Right cardiac atrium (tissue), 5 donors: ENCODE measurements around the gene TBC1D22A. TPM values are rescaled to one million over a fixed set of nuclear protein-coding genes. Genes with fewer than 3 reads are reported as not detected.

Source experiments
- ATAC-seq, 2 donors: fragments of 200-7000 bp; cut with Tn5 transposase; one replicate each; pipeline versions ENCODE4 v1.8.0 to v1.9.1; 2020; ENCODE audit warnings: moderate library complexity in 2 of 2, mild to moderate bottlenecking in 1 of 2
- DNase-seq, 3 donors: peaks; one replicate each; pipeline ENCODE4 v3.0.0-alpha.2; 2020
- H3K27ac ChIP-seq: one replicate; pipeline ENCODE4 v1.5.1; 2013; ENCODE audit warnings: mild to moderate bottlenecking, low read length, control low read depth, moderate library complexity
- H3K27me3 ChIP-seq: one replicate; pipeline ENCODE4 v1.6.1; 2013; ENCODE audit not compliant: control insufficient read depth, insufficient read depth
- H3K4me1 ChIP-seq: one replicate; pipeline ENCODE4 v1.6.1; 2013; ENCODE audit warnings: low read length; ENCODE audit not compliant: control insufficient read depth, insufficient read depth
- H3K4me3 ChIP-seq: one replicate; pipeline ENCODE4 v1.5.1; 2013; ENCODE audit warnings: low read length, control low read depth
- H3K9me3 ChIP-seq: one replicate; pipeline ENCODE4 v1.6.1; 2013; ENCODE audit warnings: low read length; ENCODE audit not compliant: control insufficient read depth
- WGBS: extraction: QIAGEN DNeasy Blood & Tissue Kit; methylation state at CpG from one replicate; pipeline ENCODE4 v1.1.7; 2013; 5-methylcytosine and 5-hydroxymethylcytosine counted together
- intact Hi-C, 4 donors: fragments of 100-400 bp; cut with DNase I; formaldehyde crosslinking; loops; one replicate each; pipeline versions ENCODE4 v1.11.0 to v1.14.0; 2022 to 2023
- polyA plus RNA-seq: library from polyadenylated mRNA; stranded (reverse); fragments of 200-250 nt; gene quantifications from one replicate; pipeline ENCODE4 v1.2.3, GENCODE V29; 2013
- total RNA-seq, 4 donors: library from RNA; stranded (reverse); fragmentation: NEBNext Ultra II Directional; extraction: Animal tissue kit (Norgen Biotek cat#: 25700); gene quantifications; one replicate each; pipeline ENCODE4 v1.2.1, GENCODE V29; 2021
- donor health status: healthy with polysubstance abuse.
- donor health status: DM: no; HTN: yes; CAD: no.
- donor health status: DM: no; HTN: no; CAD: no.
- donor health status: DM: no; HTN: yes; CAD: no; lungs with severe emphysema.
- donor health status: DM: yes; HTN: yes; CAD: no.

The TBC1D22A gene
- total and polyA plus RNA-seq, 5 donors = 12.0 to 17.3 (median 15.7) TPM

- DNase-seq = no peak
- peak in 1 of 2 donors; percentile 28 for ATAC-seq
- intact Hi-C loops = no loop called here
- Histone ChIP-seq H3K27me3 (no peaks in the 10 kb centered on the region), H3K4me1 (no peaks in the 10 kb centered on the region), H3K27ac (no peak overlapping the region), H3K4me3 (no peak overlapping the region), H3K9me3 (no peaks in the 10 kb centered on the region)
- 97% methylated on average over 13 of the region's 13 CpGs for WGBS
Measured at GRCh38 chr22:46823654-46824053, 61.2 kb downstream of the TBC1D22A start.

DNA sequence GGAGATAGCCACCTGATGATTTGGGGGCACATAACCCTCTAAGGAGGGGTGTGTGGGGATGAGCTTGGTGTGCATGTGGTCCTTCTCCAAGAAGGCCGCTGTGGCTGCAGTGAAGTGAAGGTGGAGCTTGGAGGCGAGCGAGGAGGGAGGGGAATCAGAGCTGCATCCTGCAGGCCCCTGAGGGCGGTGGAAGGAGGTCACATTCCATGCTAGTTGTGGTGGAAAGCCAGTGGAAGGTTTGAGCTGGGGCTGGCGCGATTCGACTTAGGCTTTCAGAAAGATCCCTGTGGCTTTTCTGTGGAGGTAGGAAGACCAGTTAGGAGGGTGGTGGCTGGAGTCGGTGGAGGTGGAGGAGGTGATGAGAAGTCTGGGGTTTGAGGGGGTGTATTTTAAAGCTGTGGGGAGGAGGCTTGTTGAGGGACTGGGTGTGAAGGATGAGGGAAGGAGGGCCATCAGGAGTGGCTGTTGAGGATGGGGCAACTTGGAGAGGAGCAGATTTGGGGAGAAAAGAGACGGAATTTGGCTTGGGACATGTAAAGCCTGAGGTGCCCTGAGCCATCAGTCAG lies 62.0 kb downstream of the TBC1D22A start:
- DNase-seq = no peak
- ATAC-seq = no peak
- H3K4me3 ChIP-seq = no peak overlapping the region
- H3K9me3 ChIP-seq = no peaks in the 10 kb centered on the region
- 90% methylated on average over 9 of the region's 9 CpGs for WGBS
- intact Hi-C loops = no loop called here
- H3K4me1 ChIP-seq = no peaks in the 10 kb centered on the region
- H3K27ac ChIP-seq = no peak overlapping the region
- H3K27me3 ChIP-seq = no peaks in the 10 kb centered on the region

- Histone ChIP-seq H3K4me3 (no peak overlapping the region), H3K9me3 (no peaks in the 10 kb centered on the region), H3K4me1 (peaks cover 3% of the 10 kb centered on the region), H3K27me3 (no peaks in the 10 kb centered on the region), H3K27ac (no peak overlapping the region)
- intact Hi-C loops = no loop called here
- ATAC-seq (no peak), DNase-seq (peak in 1 of 3 donors; percentile 33)
- 90% methylated on average over 12 of the region's 12 CpGs for whole genome bisulfite sequencing
Measured at GRCh38 chr22:46824980-46825544, 62.6 kb downstream of the TBC1D22A start.

DNA sequence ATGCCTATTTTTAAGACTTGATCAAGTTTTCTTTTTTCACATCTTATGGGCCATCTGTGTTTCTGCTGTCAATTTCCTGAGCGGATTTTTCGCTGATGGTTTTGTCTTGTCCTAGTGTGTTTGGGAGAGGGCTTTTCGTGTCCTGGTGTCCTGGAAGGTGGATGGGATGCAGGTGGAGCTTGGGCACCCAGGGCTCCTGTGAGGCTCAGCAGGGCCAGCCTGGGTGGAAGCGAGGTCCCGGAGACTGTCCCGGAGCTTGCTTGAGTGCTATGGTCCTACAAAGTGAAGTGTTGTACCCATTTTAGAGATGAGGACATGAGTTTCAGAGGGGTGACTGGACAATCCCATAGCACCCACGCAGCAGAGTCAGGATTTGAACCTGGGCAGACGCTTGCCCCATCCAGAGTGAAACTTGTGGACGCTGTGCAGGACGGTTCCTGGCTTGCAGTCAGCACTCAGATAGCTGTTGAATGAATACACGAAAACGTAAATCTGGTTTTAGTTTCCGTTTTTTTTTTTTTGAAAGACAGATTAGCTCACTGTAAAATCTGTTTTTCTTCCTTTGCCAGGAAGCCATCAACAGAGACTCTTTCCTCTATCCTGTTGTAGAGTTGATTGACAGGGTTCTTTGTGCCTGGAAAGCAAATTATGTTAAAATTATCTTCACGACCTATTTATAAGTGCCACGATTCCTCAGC lies 64.1 kb downstream of the TBC1D22A start:
- peaks cover 7% of the 10 kb centered on the region for H3K4me1 ChIP-seq
- 79% methylated on average over 15 of the region's 15 CpGs for WGBS
- H3K4me3 ChIP-seq = no peak overlapping the region
- DNase-seq (peak in 1 of 3 donors; percentile 14), ATAC-seq (no peak)
- no peaks in the 10 kb centered on the region for H3K9me3 ChIP-seq
- H3K27ac ChIP-seq = no peak overlapping the region
- no peaks in the 10 kb centered on the region for H3K27me3 ChIP-seq
- intact Hi-C loops = no loop called here

DNA sequence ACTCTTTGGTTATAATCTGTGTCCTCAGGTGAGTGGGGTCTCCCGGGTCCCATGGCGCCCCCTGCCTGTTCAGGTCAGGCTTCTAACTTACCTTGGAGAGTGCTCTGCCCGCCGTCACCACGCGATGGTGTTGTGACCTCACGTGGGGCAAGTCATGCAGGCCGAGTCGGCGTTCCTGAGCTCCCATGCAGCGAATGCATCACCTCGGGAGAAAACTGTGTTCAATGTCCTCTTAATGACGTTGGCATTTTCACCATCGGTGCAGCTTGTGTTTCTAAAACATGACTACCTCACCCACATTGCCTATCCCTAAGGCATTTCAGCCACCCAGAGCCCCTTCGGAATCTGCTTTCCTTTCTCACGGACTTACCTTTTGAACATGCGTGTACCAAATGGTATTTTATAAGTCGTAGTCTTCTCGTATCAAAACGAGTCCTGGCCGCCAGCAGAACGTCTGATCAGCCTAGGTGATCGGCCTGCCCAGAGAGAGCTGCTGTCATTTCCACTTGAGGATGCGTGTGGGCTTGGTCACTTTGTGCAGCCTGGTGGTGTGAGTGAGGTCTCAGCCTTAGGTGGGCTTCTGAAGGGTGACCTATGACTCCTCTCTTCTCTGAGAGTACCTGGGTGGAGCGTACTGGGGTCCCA lies 64.8 kb downstream of the TBC1D22A start:
- Histone ChIP-seq H3K4me3 (no peak overlapping the region), H3K4me1 (peaks cover 7% of the 10 kb centered on the region), H3K27ac (no peak overlapping the region), H3K9me3 (no peaks in the 10 kb centered on the region), H3K27me3 (no peaks in the 10 kb centered on the region)
- ATAC-seq (no peak), DNase-seq (peak in 2 of 3 donors; percentile 32 to 45)
- intact Hi-C loops = no loop called here
- WGBS = 88% methylated on average over 25 of the region's 25 CpGs

GRCh38 chr22:46827781-46828180 lies 65.3 kb downstream of the TBC1D22A start:
- intact Hi-C loops = no loop called here
- no peak for ATAC-seq
- Histone ChIP-seq H3K9me3 (no peaks in the 10 kb centered on the region), H3K4me1 (peaks cover 7% of the 10 kb centered on the region), H3K4me3 (no peak overlapping the region), H3K27me3 (no peaks in the 10 kb centered on the region), H3K27ac (no peak overlapping the region)
- no peak for DNase-seq
- WGBS = 96% methylated on average over 12 of the region's 12 CpGs

DNA sequence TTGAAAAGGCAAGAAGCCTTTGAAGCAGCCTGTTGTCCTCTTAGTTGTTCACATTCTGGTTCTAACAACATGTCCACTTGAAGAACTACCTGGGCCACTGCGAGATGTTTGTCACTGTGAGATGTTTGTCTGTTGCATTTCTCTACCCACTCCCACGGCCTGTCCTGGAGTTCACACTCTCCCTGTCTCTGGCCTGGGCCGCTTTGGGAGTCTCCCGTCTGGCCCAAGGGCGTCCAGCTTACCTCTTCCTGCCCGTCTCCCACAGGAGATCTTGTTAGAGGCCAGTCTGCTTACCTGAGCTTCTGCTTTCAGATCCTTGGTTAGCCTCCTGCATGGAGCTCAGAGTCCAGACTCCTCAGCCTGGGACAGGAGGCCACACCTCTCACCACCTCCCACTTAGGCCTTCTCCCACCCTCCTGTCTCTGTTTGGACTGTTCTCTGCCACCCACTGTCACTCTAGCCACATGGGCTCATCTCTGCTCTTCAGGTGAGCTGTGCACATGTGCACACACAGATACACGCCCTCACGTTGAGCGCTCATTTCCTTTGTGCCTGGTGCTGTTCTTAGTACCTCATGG lies 66.0 kb downstream of the TBC1D22A start:
- Histone ChIP-seq H3K27ac (no peak overlapping the region), H3K27me3 (no peaks in the 10 kb centered on the region), H3K4me1 (peaks cover 7% of the 10 kb centered on the region), H3K9me3 (no peaks in the 10 kb centered on the region), H3K4me3 (no peak overlapping the region)
- WGBS = 95% methylated on average over 9 of the region's 9 CpGs
- intact Hi-C loops = no loop called here
- ATAC-seq (no peak), DNase-seq (peak in 1 of 3 donors; percentile 18)

GRCh38 chr22:46829117-46829891 lies 66.9 kb downstream of the TBC1D22A start:
- WGBS = 57% methylated on average over 12 of the region's 12 CpGs
- intact Hi-C loops = no loop called here
- Histone ChIP-seq H3K27me3 (no peaks in the 10 kb centered on the region), H3K27ac (no peak overlapping the region), H3K4me1 (peaks cover 7% of the 10 kb centered on the region), H3K9me3 (no peaks in the 10 kb centered on the region), H3K4me3 (no peak overlapping the region)
- DNase-seq (peak in 1 of 3 donors; percentile 27), ATAC-seq (peak; percentile 23 to 59)

DNA sequence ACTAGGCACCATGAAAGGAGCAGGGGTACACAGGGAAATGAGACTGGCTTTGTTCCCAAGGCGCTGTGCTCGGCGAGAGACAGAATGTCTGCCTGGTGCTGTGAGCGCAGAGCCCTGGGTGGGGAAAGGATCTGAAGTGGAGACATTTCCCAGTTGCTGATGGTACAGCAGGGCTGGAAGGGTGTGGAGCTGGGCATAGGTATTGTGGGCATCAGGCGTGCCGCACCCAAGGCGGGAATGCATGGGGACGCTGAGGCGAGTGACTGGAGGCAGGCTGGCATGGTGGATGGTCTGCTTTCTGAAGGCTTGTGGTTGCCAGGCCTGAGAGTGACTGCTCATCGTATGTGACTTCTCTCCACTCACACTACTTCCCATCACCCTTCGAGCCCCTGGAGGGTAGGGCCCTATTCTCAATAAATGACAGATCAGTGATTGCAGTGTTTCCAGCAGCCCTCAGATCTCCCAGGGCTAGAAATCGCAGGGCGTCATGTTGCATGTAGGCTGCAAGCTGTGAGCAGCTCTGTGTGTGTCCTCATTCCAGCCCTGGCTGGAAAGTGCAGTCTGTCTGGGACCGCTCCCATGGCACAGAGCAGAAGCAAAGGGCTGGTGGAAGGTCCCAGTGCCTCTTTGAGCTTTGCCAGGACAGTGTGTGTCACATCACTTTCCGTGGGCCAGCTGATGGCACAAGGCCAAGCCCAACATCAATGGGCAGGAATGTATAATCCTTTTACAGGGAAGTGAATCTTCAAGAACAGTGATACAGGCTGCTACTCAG lies 67.7 kb downstream of the TBC1D22A start:
- 63% methylated on average over 15 of the region's 15 CpGs for WGBS

DNA sequence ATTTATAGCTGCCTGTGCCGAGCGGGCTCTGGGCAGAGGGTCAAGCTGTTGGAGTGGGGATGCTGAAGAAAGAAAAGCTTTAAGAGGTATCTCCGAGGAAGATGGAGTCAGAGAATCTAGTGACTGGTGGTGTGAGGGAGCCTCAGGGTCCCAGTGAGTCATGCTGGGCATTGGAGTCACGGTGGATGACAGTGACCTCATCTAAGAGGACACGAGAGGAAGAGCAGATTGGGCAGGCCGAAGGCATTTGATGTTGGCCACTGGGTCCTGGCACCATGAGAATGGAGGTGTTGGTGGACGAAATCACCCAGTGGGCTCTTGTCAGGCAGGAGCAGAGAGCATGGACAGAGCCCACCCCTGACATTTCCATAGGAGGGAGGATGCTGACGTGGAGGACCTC lies 68.4 kb downstream of the TBC1D22A start:
- peaks cover 7% of the 10 kb centered on the region for H3K4me1 ChIP-seq
- no peaks in the 10 kb centered on the region for H3K27me3 ChIP-seq
- no peaks in the 10 kb centered on the region for H3K9me3 ChIP-seq
- ATAC-seq (no peak), DNase-seq (peak in 1 of 3 donors; percentile 18)
- no peak overlapping the region for H3K4me3 ChIP-seq
- H3K27ac ChIP-seq = no peak overlapping the region
- intact Hi-C loops = no loop called here
- 84% methylated on average over 8 of the region's 8 CpGs for WGBS

More for the DNA sequence above, 67.7 kb downstream of the TBC1D22A start:
- H3K4me1 ChIP-seq = peaks cover 7% of the 10 kb centered on the region
- no peak overlapping the region for H3K27ac ChIP-seq
- no peaks in the 10 kb centered on the region for H3K27me3 ChIP-seq
- peak; percentile 63 to 84 (median 82) for DNase-seq
- intact Hi-C loops = no loop called here
- ATAC-seq = peak; percentile 50 to 74
- H3K9me3 ChIP-seq = no peaks in the 10 kb centered on the region
- H3K4me3 ChIP-seq = no peak overlapping the region
